H1 (cell line): ENCODE data around the gene NOG. TPM values are rescaled to one million over a fixed set of nuclear protein-coding genes. Genes with fewer than 3 reads are reported as not detected.

ENCODE experiments used
- CTCF ChIA-PET: fragments of 300-600 bp; sonication (Branson Sonifier 250); formaldehyde crosslinking; loops from one replicate; lab custom pipeline; 2021; ENCODE audit not compliant: partially characterized antibody; lab: Charles Lee
- POLR2A ChIA-PET: fragments of 300-600 bp; sonication (Branson Sonifier 250); formaldehyde crosslinking; loops from one replicate; lab custom pipeline; 2021; ENCODE audit warnings: inconsistent platforms; ENCODE audit not compliant: partially characterized antibody; lab: Charles Lee
- DNase-seq, 2 experiments: peaks; one replicate each; pipeline versions ENCODE4 v3.0.0 to v3.0.0-alpha.2; 2010 to 2022; ENCODE audit warnings: low spot score in 2 of 2, low read depth in 1 of 2, mixed read lengths in 1 of 2
- FAIRE-seq: peaks from 2 replicates; lab custom pipeline; 2011; peaks lifted over from hg19 to GRCh38; lab: Jason Lieb, UNC
- H2AFZ ChIP-seq: 2 replicates; pipeline ENCODE4 v1.8.1; 2012; ENCODE audit warnings: low read length, inconsistent platforms
- H2AK5ac ChIP-seq: 2 replicates; pipeline ENCODE4 v1.6.1; 2013; ENCODE audit warnings: low read depth, low read length
- H2BK120ac ChIP-seq: replicated peaks from 2 replicates; pipeline ENCODE3; 2013; ENCODE audit warnings: low read depth, low read length, inconsistent platforms
- H2BK12ac ChIP-seq: 2 replicates; pipeline ENCODE4 v1.6.1; 2013; ENCODE audit warnings: low read depth, low read length
- H2BK15ac ChIP-seq: 2 replicates; pipeline ENCODE4 v1.6.1; 2013; ENCODE audit warnings: low read length
- H2BK20ac ChIP-seq: 2 replicates; pipeline ENCODE4 v1.6.1; 2013; ENCODE audit warnings: low read length
- H2BK5ac ChIP-seq: 2 replicates; pipeline ENCODE4 v1.6.1; 2013; ENCODE audit warnings: low read depth, low read length
- H3K14ac ChIP-seq: 2 replicates; pipeline ENCODE4 v1.6.1; 2013; ENCODE audit warnings: inconsistent platforms; ENCODE audit not compliant: insufficient read length
- H3K18ac ChIP-seq: 2 replicates; pipeline ENCODE4 v1.6.1; 2013; ENCODE audit warnings: low read length; ENCODE audit errors: extremely low read depth
- H3K23ac ChIP-seq: 2 replicates; pipeline ENCODE4 v1.6.1; 2013; ENCODE audit warnings: inconsistent platforms; ENCODE audit not compliant: insufficient read length
- H3K23me2 ChIP-seq: 2 replicates; pipeline ENCODE4 v1.6.1; 2013; ENCODE audit warnings: low read depth, low read length
- H3K27ac ChIP-seq: 2 replicates; pipeline ENCODE4 v1.6.1; 2011; ENCODE audit warnings: low read depth, low read length, inconsistent platforms
- H3K27me3 ChIP-seq, 4 experiments: replicated peaks in 1 of 4; 1 replicate in 1 of 4; 2 replicates in 3 of 4; pipeline versions ENCODE4 v1.6.1 to v1.8.1; 2011 to 2013; ENCODE audit warnings: low read length in 3 of 4, mild to moderate bottlenecking in 3 of 4, inconsistent platforms in 2 of 4, mixed read lengths in 2 of 4, moderate library complexity in 1 of 4; ENCODE audit not compliant: control insufficient read depth in 3 of 4, insufficient read depth in 3 of 4; ENCODE audit errors: extremely low read depth in 1 of 4
- H3K36me3 ChIP-seq, 4 experiments: 2 replicates each; pipeline versions ENCODE4 v1.6.1 to v1.8.1; 2011 to 2013; ENCODE audit warnings: mild to moderate bottlenecking in 4 of 4, low read length in 3 of 4, moderate library complexity in 2 of 4, control low read depth in 1 of 4, inconsistent platforms in 1 of 4; ENCODE audit not compliant: insufficient read depth in 4 of 4, control insufficient read depth in 2 of 4
- H3K4ac ChIP-seq: replicated peaks from 2 replicates; pipeline ENCODE3; 2013; ENCODE audit warnings: low read length, low read depth, mixed read lengths, inconsistent platforms; ENCODE audit not compliant: insufficient read length
- H3K4me1 ChIP-seq, 4 experiments: replicated peaks in 1 of 4; 1 replicate in 1 of 4; 2 replicates in 3 of 4; pipeline versions ENCODE4 v1.6.1 to v1.8.1; 2011 to 2013; ENCODE audit warnings: low read length in 3 of 4, inconsistent platforms in 2 of 4, mixed read lengths in 1 of 4; ENCODE audit not compliant: insufficient read depth in 4 of 4, control insufficient read depth in 3 of 4
- H3K4me2 ChIP-seq, 2 experiments: 2 replicates each; pipeline versions ENCODE4 v1.6.1 to v1.8.1; 2011 to 2013; ENCODE audit warnings: low read depth in 2 of 2, low read length in 2 of 2, control low read depth in 1 of 2, inconsistent platforms in 1 of 2, mild to moderate bottlenecking in 1 of 2; ENCODE audit not compliant: insufficient read depth in 1 of 2
- H3K4me3 ChIP-seq, 4 experiments: fragments of 200-600, 300-600 bp in 1 of 4; sonication (generic), shearing (Covaris generic), sonication (Bioruptor Twin) in 1 of 4; 2 replicates each; pipeline versions ENCODE4 v1.5.1 to v1.8.1; 2011 to 2016; ENCODE audit warnings: low read length in 4 of 4, low read depth in 3 of 4, control low read depth in 2 of 4, inconsistent platforms in 2 of 4, mild to moderate bottlenecking in 2 of 4, mixed read lengths in 1 of 4, moderate library complexity in 1 of 4; ENCODE audit not compliant: insufficient read depth in 2 of 4; ENCODE audit errors: extremely low read depth in 1 of 4
- H3K56ac ChIP-seq: replicated peaks from 2 replicates; pipeline ENCODE3; 2013; ENCODE audit warnings: low read depth, mild to moderate bottlenecking, mixed read lengths, low read length, inconsistent platforms; ENCODE audit not compliant: insufficient read length
- H3K79me1 ChIP-seq: 2 replicates; pipeline ENCODE4 v1.6.1; 2013; ENCODE audit warnings: low read depth, low read length, control low read depth
- H3K79me2 ChIP-seq, 2 experiments: 2 replicates each; pipeline versions ENCODE4 v1.6.1 to v1.8.1; 2012 to 2013; ENCODE audit warnings: low read length in 2 of 2, mild to moderate bottlenecking in 2 of 2, inconsistent platforms in 1 of 2; ENCODE audit not compliant: insufficient read depth in 2 of 2, control insufficient read depth in 1 of 2
- H3K9ac ChIP-seq, 4 experiments: replicated peaks in 1 of 4; 1 replicate in 1 of 4; 2 replicates in 3 of 4; pipeline versions ENCODE4 v1.6.1 to v1.8.1; 2011 to 2013; ENCODE audit warnings: low read depth in 3 of 4, low read length in 3 of 4, control low read depth in 2 of 4, mild to moderate bottlenecking in 2 of 4, moderate library complexity in 2 of 4, inconsistent platforms in 1 of 4; ENCODE audit errors: extremely low read depth in 1 of 4
- H3K9me3 ChIP-seq, 2 experiments: 2 replicates each; pipeline versions ENCODE4 v1.6.1 to v1.8.1; 2012 to 2013; ENCODE audit warnings: mild to moderate bottlenecking in 2 of 2, moderate library complexity in 2 of 2, control low read depth in 1 of 2, inconsistent platforms in 1 of 2, low read depth in 1 of 2, low read length in 1 of 2, mixed read lengths in 1 of 2; ENCODE audit not compliant: insufficient read depth in 2 of 2
- H4K20me1 ChIP-seq, 2 experiments: replicated peaks in 1 of 2; 2 replicates each; pipeline versions ENCODE3 to v1.8.1; 2011 to 2013; ENCODE audit warnings: inconsistent platforms in 2 of 2, low read length in 2 of 2, mild to moderate bottlenecking in 1 of 2; ENCODE audit not compliant: insufficient read depth in 2 of 2, control insufficient read depth in 1 of 2
- H4K5ac ChIP-seq: 2 replicates; pipeline ENCODE4 v1.6.1; 2013; ENCODE audit warnings: low read length, low read depth, mixed read lengths, inconsistent platforms; ENCODE audit not compliant: insufficient read length
- H4K8ac ChIP-seq: 2 replicates; pipeline ENCODE4 v1.8.0; 2013; ENCODE audit warnings: mild to moderate bottlenecking, moderate library complexity, low read length, inconsistent platforms; ENCODE audit not compliant: insufficient read depth; ENCODE audit errors: extremely low read depth
- H4K91ac ChIP-seq: replicated peaks from 2 replicates; pipeline ENCODE3; 2013; ENCODE audit warnings: low read length, mixed read lengths, inconsistent platforms; ENCODE audit not compliant: insufficient read length
- ASH2L ChIP-seq: fragments of 200-600, 300-600 bp; sonication (generic); IDR thresholded peaks from one replicate; pipeline ENCODE4 v1.7.1; 2017; ENCODE audit warnings: low read length
- ATF3 ChIP-seq: IDR thresholded peaks from 2 replicates; pipeline ENCODE4 v1.6.1; 2011; ENCODE audit warnings: low read depth, mild to moderate bottlenecking, low read length; ENCODE audit not compliant: insufficient read depth
- CBX8 ChIP-seq: fragments of 300-800, 300-1000 bp; sonication (generic); IDR thresholded peaks from 2 replicates; pipeline ENCODE4 v1.7.1; 2016; ENCODE audit warnings: low read depth, low read length, borderline replicate concordance
- CEBPB ChIP-seq: IDR thresholded peaks from 2 replicates; pipeline ENCODE4 v1.6.1; 2012; ENCODE audit warnings: low read depth, low read length
- CHD2 ChIP-seq: IDR thresholded peaks from 2 replicates; pipeline ENCODE4 v1.6.1; 2012; ENCODE audit warnings: low read length, improper control_type of control experiment
- CTBP2 ChIP-seq: IDR thresholded peaks from 2 replicates; pipeline ENCODE4 v1.7.0; 2011; ENCODE audit warnings: borderline replicate concordance, mild to moderate bottlenecking, moderate library complexity, mixed read lengths, low read length; ENCODE audit not compliant: insufficient read depth, insufficient read length
- KDM1A ChIP-seq: fragments of 200-600, 300-600 bp; sonication (generic); IDR thresholded peaks from 2 replicates; pipeline ENCODE4 v1.7.1; 2016; ENCODE audit warnings: mild to moderate bottlenecking, low read length, borderline replicate concordance
- KDM4A ChIP-seq: IDR thresholded peaks from one replicate; pipeline ENCODE4 v1.7.1; 2012; ENCODE audit warnings: low read depth, mild to moderate bottlenecking, moderate library complexity, low read length, inconsistent platforms; ENCODE audit not compliant: severe bottlenecking
- RBBP5 ChIP-seq: IDR thresholded peaks from 2 replicates; pipeline ENCODE4 v1.7.1; 2012; ENCODE audit warnings: low read depth, mild to moderate bottlenecking, inconsistent platforms, low read length, moderate library complexity, borderline replicate concordance
- RXRA ChIP-seq: IDR thresholded peaks from 2 replicates; pipeline ENCODE4 v1.6.1; 2011; ENCODE audit warnings: low read depth, mild to moderate bottlenecking, low read length, moderate library complexity; ENCODE audit not compliant: insufficient read depth
- SP4 ChIP-seq: IDR thresholded peaks from 2 replicates; pipeline ENCODE4 v1.6.1; 2012; ENCODE audit warnings: low read length, inconsistent platforms
- TBP ChIP-seq: IDR thresholded peaks from 2 replicates; pipeline ENCODE4 v1.6.1; 2011; ENCODE audit warnings: low read depth, low read length, improper control_type of control experiment
- TEAD4 ChIP-seq: IDR thresholded peaks from 2 replicates; pipeline ENCODE4 v1.6.1; 2012; ENCODE audit warnings: low read depth, low read length, inconsistent platforms, mixed read lengths
- YY1 ChIP-seq: IDR thresholded peaks from 2 replicates; pipeline ENCODE4 v1.6.1; 2011; ENCODE audit warnings: low read depth, mild to moderate bottlenecking, low read length
- ZNF274 ChIP-seq: IDR thresholded peaks from 2 replicates; pipeline ENCODE4 v1.7.0; 2012; ENCODE audit warnings: low read length, borderline replicate concordance; ENCODE audit errors: extremely low read depth
- WGBS, 2 experiments: shearing (Covaris generic) in 1 of 2; methylation state at CpG; one replicate each; pipeline versions ENCODE4 v1.1.6 to v1.1.7; 2013 to 2015; ENCODE audit warnings: low lambda C conversion rate in 2 of 2, mixed read lengths in 2 of 2, inconsistent platforms in 1 of 2, low coverage in 1 of 2, missing lambda C conversion rate in 1 of 2; ENCODE audit not compliant: insufficient replicate concordance in 2 of 2, insufficient coverage in 1 of 2, insufficient read length in 1 of 2; ENCODE audit errors: extremely low coverage in 1 of 2, missing lambda C conversion rate in 1 of 2; 5-methylcytosine and 5-hydroxymethylcytosine counted together
- polyA plus RNA-seq, 7 experiments: library from polyadenylated mRNA; depleted of rRNA in 3 of 7; stranded (reverse) in 5 of 7; unstranded in 2 of 7; fragments of >200 nt in 5 of 7; fragments of 200-250 nt in 2 of 7; gene quantifications; 1 replicate in 5 of 7; 2 replicates in 1 of 7; 4 replicates in 1 of 7; pipeline versions ENCODE4 v1.2.1 to v1.2.3, GENCODE V29; 2011 to 2013; ENCODE audit warnings: missing spikeins in 2 of 7, mixed read lengths in 2 of 7
- total RNA-seq: library from RNA; stranded (reverse); fragmentation: NEBNext Ultra II Directional; extraction: Animal tissue kit (Norgen Biotek cat#: 25700); gene quantifications from 2 replicates; pipeline ENCODE4 v1.2.1, GENCODE V29; 2021

The NOG gene
- total and polyA plus RNA-seq, 2 of the 8 experiments (the other 6 are each of a cell fraction or from before 2014, with no cell fraction given) = 0.35 TPM

GRCh38 chr17:56587298-56587697 is 6.2 kb upstream of the NOG start:
- H2BK12ac ChIP-seq = no peak overlapping the region
- H3K4me3 ChIP-seq = no peak overlapping the region
- H3K27me3 ChIP-seq = peaks cover 4 to 10% (median 8%) of the 10 kb centered on the region in 4 experiments
- no peak overlapping the region for H2AK5ac ChIP-seq
- H3K23ac ChIP-seq = no peak overlapping the region
- POLR2A ChIA-PET = no interaction called here
- no peak overlapping the region for H2BK120ac ChIP-seq
- peaks cover 4% of the 10 kb centered on the region for H3K23me2 ChIP-seq
- H3K79me2 ChIP-seq = no peaks in the 10 kb centered on the region
- no peaks in the 10 kb centered on the region for H3K79me1 ChIP-seq
- H3K9me3 ChIP-seq = no peaks in the 10 kb centered on the region
- H4K20me1 ChIP-seq = peaks cover 0 to 2% of the 10 kb centered on the region in 2 experiments
- no peak overlapping the region for H3K4me2 ChIP-seq
- H3K4ac ChIP-seq = no peak overlapping the region
- no peak overlapping the region for H3K27ac ChIP-seq
- H3K56ac ChIP-seq = no peak overlapping the region
- no peak overlapping the region for H2BK15ac ChIP-seq
- H4K5ac ChIP-seq = no peak overlapping the region
- no peak overlapping the region for H2BK20ac ChIP-seq
- no peak overlapping the region for H4K8ac ChIP-seq
- no peak overlapping the region for H3K9ac ChIP-seq
- 0 out of 7 replicates have a peak, but pooled peaks cover 0 to 2% (median 0%) of the 10 kb centered on the region in 4 experiments for H3K4me1 ChIP-seq
- no peak overlapping the region for H2BK5ac ChIP-seq
- no peak overlapping the region for H3K18ac ChIP-seq
- no peaks in the 10 kb centered on the region for H3K36me3 ChIP-seq
- no peak overlapping the region for H4K91ac ChIP-seq
- CTCF ChIA-PET = interaction anchor here (1.0 to 1.4 kb wide), 3 partner anchors 10 to 193 kb away, joined by 3 to 4 read pairs (median 4); no protein-coding TSS in a partner anchor
- DNase-seq (no peak), FAIRE-seq (no peak)
- 89% methylated on average over 5 of the region's 5 CpGs; no CpG with 5 or more reads in 1 of the 2 experiments for WGBS, 2 experiments
- H3K14ac ChIP-seq = no peak overlapping the region
- no peak overlapping the region for H2AFZ ChIP-seq
- TF ChIP-seq ZNF274 (no peak), KDM1A (no peak), RBBP5 (no peak), RXRA (no peak), ATF3 (no peak), ASH2L (no peak), TEAD4 (no peak), KDM4A (no peak), CBX8 (no peak), YY1 (no peak), CTBP2 (no peak), SP4 (no peak), CHD2 (no peak), TBP (no peak), CEBPB (no peak)
